H1 (cell line): Measurements from ENCODE around the gene CHD1L.
"Not testable (repeated sequence)": the region's sequence is repeated elsewhere in the genome, so short reads cannot be mapped to it uniquely, and the experiment has no call there.

Experiments
- CTCF ChIP-seq, 3 experiments: IDR thresholded peaks; 1 replicate in 2 of 3; 2 replicates in 1 of 3; pipeline versions ENCODE4 v1.5.1 to v1.6.1; 2011; ENCODE audit warnings: low read length in 3 of 3, mild to moderate bottlenecking in 3 of 3, inconsistent platforms in 2 of 3, low read depth in 1 of 3, moderate library complexity in 1 of 3; ENCODE audit not compliant: insufficient read depth in 1 of 3; ENCODE audit errors: control extremely low read depth in 1 of 3
- EP300 ChIP-seq, 2 experiments: IDR thresholded peaks; 1 replicate in 1 of 2; 2 replicates in 1 of 2; pipeline ENCODE4 v1.6.1; 2011 to 2012; ENCODE audit warnings: low read depth in 2 of 2, low read length in 2 of 2, mild to moderate bottlenecking in 2 of 2, borderline replicate concordance in 1 of 2, inconsistent platforms in 1 of 2, moderate library complexity in 1 of 2
- MAX ChIP-seq: IDR thresholded peaks from 2 replicates; pipeline ENCODE4 v1.6.1; 2012; ENCODE audit warnings: inconsistent platforms
- RFX5 ChIP-seq: IDR thresholded peaks from 2 replicates; pipeline ENCODE4 v1.6.1; 2011; ENCODE audit warnings: low read depth, low read length, improper control_type of control experiment, borderline replicate concordance
- SAP30 ChIP-seq: fragments of 300-600 bp; sonication (generic); IDR thresholded peaks from 2 replicates; pipeline ENCODE4 v1.7.1; 2012; ENCODE audit warnings: low read length, moderate library complexity, mild to moderate bottlenecking, inconsistent platforms; ENCODE audit not compliant: insufficient read depth, insufficient replicate concordance
- SRF ChIP-seq: IDR thresholded peaks from 2 replicates; pipeline ENCODE4 v1.6.1; 2011; ENCODE audit warnings: mild to moderate bottlenecking, low read depth, low read length, moderate library complexity
- TAF1 ChIP-seq: IDR thresholded peaks from 2 replicates; pipeline ENCODE4 v1.6.1; 2011; ENCODE audit warnings: mild to moderate bottlenecking, low read depth, low read length
- TCF12 ChIP-seq: IDR thresholded peaks from 2 replicates; pipeline ENCODE4 v1.6.1; 2011; ENCODE audit warnings: low read depth, mild to moderate bottlenecking, low read length

GRCh38 chr1:147197324-147197723 lies 45.2 kb upstream of the CHD1L start:
- TF ChIP-seq CTCF (IDR thresholded peaks at IDR 0.05; ENCODE audit: control extremely low read depth in 1 of 3, insufficient read depth in 1 of 3, low read depth in 1 of 3, low read length in 3 of 3); TAF1; MAX; TCF12; SAP30; EP300 (IDR thresholded peaks at IDR 0.05; ENCODE audit: borderline replicate concordance in 1 of 2, low read depth in 2 of 2, low read length in 2 of 2); RFX5; SRF: not testable (repeated sequence)
